Measurements from ENCODE around the gene FOXL1. TPM values are rescaled to one million over a fixed set of nuclear protein-coding genes. Genes with fewer than 3 reads are reported as not detected.
A peak's percentile ranks its signal among the peaks of the same experiment; 100 is the strongest.

FOXL1 gene
- total RNA-seq, 1 donor from 2014 or later: 0.38 TPM

- peaks cover 67% of the 10 kb centered on the region for H3K27me3 ChIP-seq (ENCODE audit: low read depth)
- H3K9me3 ChIP-seq (replicated peaks): no peaks in the 10 kb centered on the region
- TF ChIP-seq CTCF (IDR thresholded peaks at IDR 0.05; ENCODE audit: borderline replicate concordance): no peak
- H3K4me3 ChIP-seq: no peak overlapping the region
- intact Hi-C loops (cut with micrococcal nuclease): no loop called here
- no peak overlapping the region for H3K27ac ChIP-seq (replicated peaks)
- DNase-seq: no peak
- peaks cover 18% of the 10 kb centered on the region for H3K4me1 ChIP-seq
- H3K36me3 ChIP-seq: no peaks in the 10 kb centered on the region
Measured at GRCh38 chr16:86609661-86610060, 31.3 kb downstream of the FOXL1 start.

GRCh38 chr16:86610779-86611524, 32.6 kb downstream of the FOXL1 start:
- Histone ChIP-seq H3K36me3 (no peaks in the 10 kb centered on the region), H3K9me3 (replicated peaks) (no peaks in the 10 kb centered on the region), H3K27me3 (ENCODE audit: low read depth) (peaks cover 54% of the 10 kb centered on the region), H3K4me1 (peaks cover 18% of the 10 kb centered on the region), H3K4me3 (no peak overlapping the region), H3K27ac (replicated peaks) (peak overlapping the region; percentile 79)
- DNase-seq: peak; percentile 22
- intact Hi-C loops (cut with micrococcal nuclease): no loop called here
- no peak for TF ChIP-seq CTCF (IDR thresholded peaks at IDR 0.05; ENCODE audit: borderline replicate concordance)

- intact Hi-C loops (cut with micrococcal nuclease): no loop called here
- H3K27ac ChIP-seq (replicated peaks): peak overlapping the region; percentile 79
- H3K27me3 ChIP-seq (ENCODE audit: low read depth): peaks cover 49% of the 10 kb centered on the region
- H3K9me3 ChIP-seq (replicated peaks): no peaks in the 10 kb centered on the region
- H3K4me1 ChIP-seq: peaks cover 18% of the 10 kb centered on the region
- peak; percentile 53 for DNase-seq
- H3K36me3 ChIP-seq: no peaks in the 10 kb centered on the region
- TF ChIP-seq CTCF (IDR thresholded peaks at IDR 0.05; ENCODE audit: borderline replicate concordance): no peak
- no peak overlapping the region for H3K4me3 ChIP-seq
Measured at GRCh38 chr16:86611525-86611855, 33.1 kb downstream of the FOXL1 start.

- intact Hi-C loops (cut with micrococcal nuclease): no loop called here
- TF ChIP-seq CTCF (IDR thresholded peaks at IDR 0.05; ENCODE audit: borderline replicate concordance): no peak
- Histone ChIP-seq H3K9me3 (replicated peaks) (no peaks in the 10 kb centered on the region), H3K27me3 (ENCODE audit: low read depth) (peaks cover 49% of the 10 kb centered on the region), H3K4me1 (peaks cover 18% of the 10 kb centered on the region), H3K36me3 (no peaks in the 10 kb centered on the region), H3K27ac (replicated peaks) (peak overlapping the region; percentile 79), H3K4me3 (no peak overlapping the region)
- no peak for DNase-seq
Measured at GRCh38 chr16:86611941-86612340, 33.6 kb downstream of the FOXL1 start.

GRCh38 chr16:86614699-86615098, 36.4 kb downstream of the FOXL1 start:
- DNase-seq: no peak
- H3K27me3 ChIP-seq (ENCODE audit: low read depth): peaks cover 37% of the 10 kb centered on the region
- intact Hi-C loops (cut with micrococcal nuclease): no loop called here
- no peak for TF ChIP-seq CTCF (IDR thresholded peaks at IDR 0.05; ENCODE audit: borderline replicate concordance)
- H3K27ac ChIP-seq (replicated peaks): no peak overlapping the region
- H3K9me3 ChIP-seq (replicated peaks): no peaks in the 10 kb centered on the region
- no peaks in the 10 kb centered on the region for H3K36me3 ChIP-seq
- no peak overlapping the region for H3K4me3 ChIP-seq
- peaks cover 17% of the 10 kb centered on the region for H3K4me1 ChIP-seq
